SK-N-SH treated with all-trans-retinoic acid at 6 μM for 48 hours (cell line): Measurements from ENCODE around the gene OLFM1.
"Not testable (repeated sequence)": the region's sequence is repeated elsewhere in the genome, so short reads cannot be mapped to it uniquely, and the experiment has no call there.

Source experiments
- ATAC-seq: fragments of 200-7000 bp; cut with Tn5 transposase; 3 replicates; pipeline ENCODE4 v1.9.1; 2020; ENCODE audit warnings: mild to moderate bottlenecking, moderate library complexity
- ARNTL ChIP-seq: fragments of 450-650 bp; formaldehyde crosslinking; IDR thresholded peaks from 2 replicates; pipeline ENCODE4 v1.5.0; 2020; ENCODE audit warnings: low read depth, mild to moderate bottlenecking, moderate library complexity, borderline replicate concordance
- BACH2 ChIP-seq: fragments of 250-450 bp; sonication (Bioruptor Pico); IDR thresholded peaks from 2 replicates; pipeline ENCODE4 v1.9.0; 2021; ENCODE audit warnings: mild to moderate bottlenecking, borderline replicate concordance
- CSDC2 ChIP-seq: fragments of 250-450 bp; sonication (Bioruptor Pico); IDR thresholded peaks from 2 replicates; pipeline ENCODE4 v1.5.0; 2020; ENCODE audit warnings: mild to moderate bottlenecking, moderate library complexity
- CSRNP3 ChIP-seq: fragments of 250-450 bp; sonication (Bioruptor Pico); IDR thresholded peaks from 2 replicates; pipeline ENCODE4 v1.5.1; 2021; ENCODE audit warnings: mild to moderate bottlenecking, moderate library complexity
- ESRRG ChIP-seq: fragments of 250-450 bp; sonication (Bioruptor Pico); IDR thresholded peaks from 2 replicates; pipeline ENCODE4 v1.6.1; 2021; ENCODE audit warnings: mild to moderate bottlenecking
- GLIS3 ChIP-seq: fragments of 250-450 bp; sonication (Bioruptor Pico); IDR thresholded peaks from 2 replicates; pipeline ENCODE4 v1.5.0; 2020; ENCODE audit warnings: mild to moderate bottlenecking, moderate library complexity
- ISL1 ChIP-seq: fragments of 250-450 bp; sonication (Bioruptor Pico); IDR thresholded peaks from 2 replicates; pipeline ENCODE4 v2.1.2; 2022; ENCODE audit warnings: mild to moderate bottlenecking, moderate library complexity
- PATZ1 ChIP-seq: fragments of 250-450 bp; sonication (Bioruptor Pico); IDR thresholded peaks from 2 replicates; pipeline ENCODE4 v1.8.0; 2020; ENCODE audit warnings: mild to moderate bottlenecking, moderate library complexity, borderline replicate concordance
- POU6F1 ChIP-seq: fragments of 250-450 bp; sonication (Bioruptor Pico); IDR thresholded peaks from 2 replicates; pipeline ENCODE4 v1.8.0; 2021; ENCODE audit warnings: low read depth, mild to moderate bottlenecking, moderate library complexity, borderline replicate concordance
- PPARA ChIP-seq: fragments of 250-450 bp; sonication (Bioruptor Pico); IDR thresholded peaks from 2 replicates; pipeline ENCODE4 v1.5.0; 2020; ENCODE audit warnings: mild to moderate bottlenecking, borderline replicate concordance
- SNAI2 ChIP-seq: fragments of 250-450 bp; sonication (Bioruptor Pico); IDR thresholded peaks from 2 replicates; pipeline ENCODE4 v1.5.0; 2020; ENCODE audit warnings: mild to moderate bottlenecking, moderate library complexity
- TCF4 ChIP-seq: fragments of 250-450 bp; sonication (Bioruptor Pico); IDR thresholded peaks from 2 replicates; pipeline ENCODE4 v1.8.0; 2021; ENCODE audit warnings: mild to moderate bottlenecking, moderate library complexity, borderline replicate concordance
- TOX ChIP-seq: fragments of 250-450 bp; sonication (Bioruptor Pico); IDR thresholded peaks from 2 replicates; pipeline ENCODE4 v1.8.0; 2021; ENCODE audit warnings: mild to moderate bottlenecking, moderate library complexity, borderline replicate concordance
- ZC3H10 ChIP-seq: fragments of 250-450 bp; sonication (Bioruptor Pico); IDR thresholded peaks from 2 replicates; pipeline ENCODE4 v1.5.1; 2021; ENCODE audit warnings: mild to moderate bottlenecking, moderate library complexity
- ZFP3 ChIP-seq: fragments of 250-450 bp; sonication (Bioruptor Pico); IDR thresholded peaks from 2 replicates; pipeline ENCODE4 v1.5.0; 2020; ENCODE audit warnings: mild to moderate bottlenecking, moderate library complexity
- ZFP30 ChIP-seq: fragments of 450-650 bp; formaldehyde crosslinking; IDR thresholded peaks from 2 replicates; pipeline ENCODE4 v1.5.0; 2022; ENCODE audit warnings: mild to moderate bottlenecking, moderate library complexity
- ZNF565 ChIP-seq: fragments of 450-650 bp; formaldehyde crosslinking; conservative IDR thresholded peaks from 2 replicates; pipeline ENCODE4 v1.5.0; 2020; ENCODE audit warnings: low read depth, mild to moderate bottlenecking, moderate library complexity
- ZNF70 ChIP-seq: fragments of 450-650 bp; formaldehyde crosslinking; IDR thresholded peaks from 2 replicates; pipeline ENCODE4 v1.5.0; 2020; ENCODE audit warnings: mild to moderate bottlenecking, moderate library complexity
- ZNF8 ChIP-seq: fragments of 450-650 bp; formaldehyde crosslinking; IDR thresholded peaks from 2 replicates; pipeline ENCODE4 v1.5.0; 2020; ENCODE audit warnings: mild to moderate bottlenecking, moderate library complexity
- TF ChIP-seq, protein P1 (sequence below): fragments of 250-450 bp; sonication (Bioruptor Pico); IDR thresholded peaks from 2 replicates; pipeline ENCODE4 v1.5.0; 2020; ENCODE audit warnings: mild to moderate bottlenecking, moderate library complexity

The OLFM1 gene

GRCh38 chr9:135108831-135109510 is 21.5 kb downstream of the OLFM1 start:
- no peak for TF ChIP-seq PPARA (CRISPR knock-in tag)
- TF ChIP-seq ZFP3: no peak
- no peak for TF ChIP-seq ISL1 (CRISPR knock-in tag)
- TF ChIP-seq ZNF8 (CRISPR knock-in tag): no peak
- TF ChIP-seq ARNTL: no peak
- no peak for TF ChIP-seq PATZ1 (CRISPR knock-in tag)
- TF ChIP-seq ZNF565: no peak
- TF ChIP-seq GLIS3 (CRISPR knock-in tag): no peak
- TF ChIP-seq SNAI2 (CRISPR knock-in tag): no peak
- TF ChIP-seq POU6F1 (CRISPR knock-in tag): no peak
- no peak for TF ChIP-seq ZC3H10
- no peak for TF ChIP-seq BACH2
- TF ChIP-seq TCF4 (CRISPR knock-in tag): no peak
- TF ChIP-seq, protein P1, sequence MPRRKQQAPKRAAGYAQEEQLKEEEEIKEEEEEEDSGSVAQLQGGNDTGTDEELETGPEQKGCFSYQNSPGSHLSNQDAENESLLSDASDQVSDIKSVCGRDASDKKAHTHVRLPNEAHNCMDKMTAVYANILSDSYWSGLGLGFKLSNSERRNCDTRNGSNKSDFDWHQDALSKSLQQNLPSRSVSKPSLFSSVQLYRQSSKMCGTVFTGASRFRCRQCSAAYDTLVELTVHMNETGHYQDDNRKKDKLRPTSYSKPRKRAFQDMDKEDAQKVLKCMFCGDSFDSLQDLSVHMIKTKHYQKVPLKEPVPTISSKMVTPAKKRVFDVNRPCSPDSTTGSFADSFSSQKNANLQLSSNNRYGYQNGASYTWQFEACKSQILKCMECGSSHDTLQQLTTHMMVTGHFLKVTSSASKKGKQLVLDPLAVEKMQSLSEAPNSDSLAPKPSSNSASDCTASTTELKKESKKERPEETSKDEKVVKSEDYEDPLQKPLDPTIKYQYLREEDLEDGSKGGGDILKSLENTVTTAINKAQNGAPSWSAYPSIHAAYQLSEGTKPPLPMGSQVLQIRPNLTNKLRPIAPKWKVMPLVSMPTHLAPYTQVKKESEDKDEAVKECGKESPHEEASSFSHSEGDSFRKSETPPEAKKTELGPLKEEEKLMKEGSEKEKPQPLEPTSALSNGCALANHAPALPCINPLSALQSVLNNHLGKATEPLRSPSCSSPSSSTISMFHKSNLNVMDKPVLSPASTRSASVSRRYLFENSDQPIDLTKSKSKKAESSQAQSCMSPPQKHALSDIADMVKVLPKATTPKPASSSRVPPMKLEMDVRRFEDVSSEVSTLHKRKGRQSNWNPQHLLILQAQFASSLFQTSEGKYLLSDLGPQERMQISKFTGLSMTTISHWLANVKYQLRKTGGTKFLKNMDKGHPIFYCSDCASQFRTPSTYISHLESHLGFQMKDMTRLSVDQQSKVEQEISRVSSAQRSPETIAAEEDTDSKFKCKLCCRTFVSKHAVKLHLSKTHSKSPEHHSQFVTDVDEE (CRISPR knock-in tag): no peak
- TF ChIP-seq ESRRG (CRISPR knock-in tag): no peak
- TF ChIP-seq ZFP30 (CRISPR knock-in tag): no peak
- TF ChIP-seq CSDC2 (CRISPR knock-in tag): no peak
- TF ChIP-seq CSRNP3 (CRISPR knock-in tag): no peak
- TF ChIP-seq ZNF70 (CRISPR knock-in tag): no peak
- ATAC-seq: no peak

DNA sequence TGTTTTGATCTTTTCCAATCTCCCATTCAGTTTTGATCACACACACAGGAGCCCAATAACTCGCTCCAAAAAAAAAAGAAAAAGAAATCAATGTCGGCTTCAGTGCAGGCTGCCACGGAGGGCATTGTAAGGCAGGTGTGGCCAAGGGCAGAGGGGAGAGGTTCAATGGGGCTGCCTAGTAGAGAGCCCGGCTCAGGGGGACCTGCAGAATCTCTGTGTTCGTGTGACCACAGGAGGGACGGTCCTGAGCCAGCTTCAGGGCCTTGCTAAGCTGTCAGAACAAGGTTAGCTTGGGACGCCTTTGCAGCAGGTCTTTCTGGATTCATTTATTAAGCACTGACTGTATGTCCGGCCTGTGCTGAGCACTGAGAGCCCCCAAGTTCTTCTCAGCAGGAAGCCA is 22.2 kb downstream of the OLFM1 start:
- ATAC-seq: no peak
- TF ChIP-seq PATZ1 (CRISPR knock-in tag) (no peak), ZFP30 (CRISPR knock-in tag) (no peak), TOX (CRISPR knock-in tag) (no peak)

DNA sequence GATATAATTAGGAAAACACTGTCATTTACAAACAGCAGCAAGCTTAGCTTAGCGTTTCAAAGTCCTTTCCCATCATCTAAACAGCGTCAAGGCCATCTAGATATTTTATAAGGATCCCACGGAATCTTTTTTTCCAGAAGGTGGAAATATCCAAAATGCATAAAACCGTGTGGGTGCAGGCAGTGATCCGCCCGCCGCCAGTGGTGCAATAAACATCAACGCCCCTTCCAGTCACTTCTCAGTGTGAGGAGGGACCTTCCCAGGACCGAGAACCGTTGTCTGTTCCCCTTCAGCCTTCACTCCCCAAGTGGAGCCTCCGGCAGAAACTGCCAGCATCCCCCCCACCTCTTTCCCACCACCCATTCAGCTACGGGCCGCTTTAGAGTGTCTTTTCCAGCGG is 22.9 kb downstream of the OLFM1 start:
- TF ChIP-seq BACH2: no peak
- TF ChIP-seq ARNTL: no peak
- no peak for ATAC-seq

DNA sequence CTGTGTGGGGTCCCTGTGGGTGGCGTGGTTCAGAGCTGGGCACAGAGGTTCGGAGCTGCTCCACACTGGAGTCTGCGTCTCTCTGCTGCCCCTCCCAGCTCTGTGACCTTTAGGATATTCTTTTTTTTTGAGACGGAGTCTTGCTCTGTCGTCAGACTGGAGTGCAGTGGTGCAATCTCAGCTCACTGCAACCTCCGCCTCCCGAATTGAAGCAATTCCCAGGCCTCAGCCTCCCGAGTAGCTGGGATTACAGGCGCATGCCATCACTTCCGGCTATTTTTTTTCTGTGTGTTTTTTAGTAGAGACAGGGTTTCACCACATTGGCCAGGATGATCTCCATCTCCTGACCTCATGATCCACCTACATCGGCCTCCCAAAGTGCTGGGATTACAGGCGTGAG is 24.1 kb downstream of the OLFM1 start:
- not testable (repeated sequence) for ATAC-seq
